WTC11 (cell line): Measurements from ENCODE around the gene SPATA9. TPM values are rescaled to one million over a fixed set of nuclear protein-coding genes. Genes with fewer than 3 reads are reported as not detected.

Source experiments
- ATAC-seq: fragments of 200-7000 bp; cut with Tn5 transposase; 2 replicates; pipeline ENCODE4 v1.10.0; 2021; ENCODE audit warnings: mild to moderate bottlenecking, moderate library complexity
- CTCF ChIA-PET: fragments of 300-600 bp; sonication (Branson Sonifier 250); formaldehyde crosslinking; loops from one replicate; lab custom pipeline; 2021; ENCODE audit warnings: antibody characterized with exemption; lab: Charles Lee
- POLR2A ChIA-PET: fragments of 350-600 bp; sonication (Branson Sonifier 250); formaldehyde crosslinking; loops from one replicate; lab custom pipeline; 2021; ENCODE audit warnings: antibody characterized with exemption; lab: Charles Lee
- DNase-seq: peaks from one replicate; pipeline ENCODE4 v3.0.0; 2021; ENCODE audit warnings: low spot score
- H3K27ac Mint-ChIP-seq: 2 replicates; pipeline ENCODE4 v1.8.0; 2021; ENCODE audit warnings: mixed read lengths
- H3K27me3 Mint-ChIP-seq: 2 replicates; pipeline ENCODE4 v1.8.0; 2021; ENCODE audit warnings: low read depth, mild to moderate bottlenecking, moderate library complexity, mixed read lengths
- H3K36me3 Mint-ChIP-seq: 2 replicates; pipeline ENCODE4 v1.8.0; 2021; ENCODE audit warnings: mixed read lengths
- H3K4me1 Mint-ChIP-seq: 2 replicates; pipeline ENCODE4 v1.8.0; 2022; ENCODE audit warnings: mixed read lengths
- H3K4me3 Mint-ChIP-seq: 2 replicates; pipeline ENCODE4 v1.8.0; 2021; ENCODE audit warnings: mild to moderate bottlenecking, moderate library complexity, mixed read lengths
- H3K9me3 Mint-ChIP-seq: 2 replicates; pipeline ENCODE4 v1.8.0; 2021; ENCODE audit warnings: mixed read lengths
- ATF2 ChIP-seq: sonication (generic); formaldehyde crosslinking; IDR thresholded peaks from 2 replicates; pipeline ENCODE4 v1.8.1; 2022; ENCODE audit warnings: low read depth, missing genetic modification reagents, borderline replicate concordance
- CREB1 ChIP-seq: sonication (generic); formaldehyde crosslinking; IDR thresholded peaks from 2 replicates; pipeline ENCODE4 v1.8.0; 2023; ENCODE audit warnings: mild to moderate bottlenecking, missing genetic modification reagents
- E2F1 ChIP-seq: sonication (generic); formaldehyde crosslinking; IDR thresholded peaks from 2 replicates; pipeline ENCODE4 v1.8.0; 2022; ENCODE audit warnings: mild to moderate bottlenecking, missing genetic modification reagents
- ETV6 ChIP-seq: sonication (generic); formaldehyde crosslinking; IDR thresholded peaks from 2 replicates; pipeline ENCODE4 v1.8.1; 2022; ENCODE audit warnings: mild to moderate bottlenecking, missing genetic modification reagents
- FOXJ3 ChIP-seq: sonication (generic); formaldehyde crosslinking; IDR thresholded peaks from 2 replicates; pipeline ENCODE4 v1.9.0; 2021; ENCODE audit warnings: missing genetic modification reagents, mild to moderate bottlenecking, borderline replicate concordance
- FOXK1 ChIP-seq: sonication (generic); formaldehyde crosslinking; IDR thresholded peaks from 2 replicates; pipeline ENCODE4 v1.8.0; 2022; ENCODE audit warnings: mild to moderate bottlenecking, moderate library complexity, missing genetic modification reagents
- GRHL2 ChIP-seq: fragments of 250-450 bp; sonication (Bioruptor Pico); IDR thresholded peaks from 2 replicates; pipeline ENCODE4 v1.8.0; 2022; ENCODE audit warnings: mild to moderate bottlenecking, moderate library complexity; ENCODE audit not compliant: insufficient replicate concordance, severe bottlenecking
- MLX ChIP-seq: sonication (generic); formaldehyde crosslinking; IDR thresholded peaks from 2 replicates; pipeline ENCODE4 v1.8.1; 2023; ENCODE audit warnings: mild to moderate bottlenecking, missing genetic modification reagents, moderate library complexity
- PRRX2 ChIP-seq: fragments of 250-450 bp; sonication (Bioruptor Pico); IDR thresholded peaks from 2 replicates; pipeline ENCODE4 v1.8.0; 2021; ENCODE audit warnings: mild to moderate bottlenecking
- SMAD4 ChIP-seq: sonication (generic); formaldehyde crosslinking; IDR thresholded peaks from 2 replicates; pipeline ENCODE4 v1.8.0; 2022; ENCODE audit warnings: mild to moderate bottlenecking, missing genetic modification reagents
- TP53 ChIP-seq: sonication (generic); formaldehyde crosslinking; IDR thresholded peaks from 2 replicates; pipeline ENCODE4 v1.8.1; 2023; ENCODE audit warnings: mild to moderate bottlenecking, missing genetic modification reagents
- ZBTB43 ChIP-seq: sonication (generic); formaldehyde crosslinking; IDR thresholded peaks from 2 replicates; pipeline ENCODE4 v1.8.1; 2023; ENCODE audit warnings: mild to moderate bottlenecking, missing genetic modification reagents
- ZMAT4 ChIP-seq: fragments of 250-450 bp; sonication (Bioruptor Pico); IDR thresholded peaks from 2 replicates; pipeline ENCODE4 v1.9.0; 2021; ENCODE audit warnings: mild to moderate bottlenecking
- ZNF263 ChIP-seq: sonication (generic); formaldehyde crosslinking; IDR thresholded peaks from 2 replicates; pipeline ENCODE4 v1.8.1; 2022; ENCODE audit warnings: low read depth, mild to moderate bottlenecking, moderate library complexity, missing genetic modification reagents
- ZNF281 ChIP-seq: sonication (generic); formaldehyde crosslinking; IDR thresholded peaks from 2 replicates; pipeline ENCODE4 v1.8.0; 2023; ENCODE audit warnings: mild to moderate bottlenecking, missing genetic modification reagents
- ZNF396 ChIP-seq: fragments of 250-450 bp; sonication (Bioruptor Pico); IDR thresholded peaks from 2 replicates; pipeline ENCODE4 v1.8.0; 2021; ENCODE audit warnings: mild to moderate bottlenecking, moderate library complexity, borderline replicate concordance
- ZNF425 ChIP-seq: fragments of 250-450 bp; sonication (Bioruptor Pico); conservative IDR thresholded peaks from 2 replicates; pipeline ENCODE4 v1.9.0; 2021; ENCODE audit warnings: mild to moderate bottlenecking
- ZNF532 ChIP-seq: fragments of 250-450 bp; sonication (Bioruptor Pico); IDR thresholded peaks from 2 replicates; pipeline ENCODE4 v1.9.0; 2021; ENCODE audit warnings: mild to moderate bottlenecking, borderline replicate concordance
- ZSCAN18 ChIP-seq: fragments of 250-450 bp; sonication (Bioruptor Pico); IDR thresholded peaks from 2 replicates; pipeline ENCODE4 v2.1.2; 2022; ENCODE audit warnings: mild to moderate bottlenecking, moderate library complexity
- total RNA-seq: library from RNA; stranded (reverse); gene quantifications from 3 replicates; pipeline ENCODE4 v1.2.3, GENCODE V29; 2021

Gene SPATA9
- total RNA-seq, 1 experiment from 2014 or later: not detected

- TF ChIP-seq ZBTB43 (CRISPR knock-in tag) (no peak), ETV6 (CRISPR knock-in tag) (no peak), SMAD4 (CRISPR knock-in tag) (no peak)
Measured at GRCh38 chr5:95630394-95630917, 52.3 kb downstream of the SPATA9 start (continued).

GRCh38 chr5:95628933-95629332 lies 53.9 kb downstream of the SPATA9 start:
- CTCF ChIA-PET: no interaction called here
- Mint-ChIP-seq H3K9me3 (peaks cover 57% of the 10 kb centered on the region), H3K36me3 (peaks cover 30% of the 10 kb centered on the region), H3K4me3 (no peak overlapping the region), H3K27ac (no peak overlapping the region), H3K27me3 (peaks cover 2% of the 10 kb centered on the region), H3K4me1 (peaks cover 7% of the 10 kb centered on the region; the same call in 1 of the 2 replicates)
- peak; percentile 19 for DNase-seq
- POLR2A ChIA-PET: no interaction called here
- peak; percentile 78 for ATAC-seq
- no peak for TF ChIP-seq FOXK1 (CRISPR knock-in tag)
- TF ChIP-seq ZMAT4 (CRISPR knock-in tag): no peak
- TF ChIP-seq TP53 (CRISPR knock-in tag): no peak
- no peak for TF ChIP-seq ZNF532 (CRISPR knock-in tag)
- TF ChIP-seq ZNF396 (CRISPR knock-in tag): no peak
- no peak for TF ChIP-seq ATF2 (CRISPR knock-in tag)
- TF ChIP-seq ZNF425 (CRISPR knock-in tag): no peak
- TF ChIP-seq ZNF281 (CRISPR knock-in tag): no peak
- no peak for TF ChIP-seq MLX
- no peak for TF ChIP-seq CREB1 (CRISPR knock-in tag)
- no peak for TF ChIP-seq ZNF263 (CRISPR knock-in tag)
- no peak for TF ChIP-seq E2F1
- no peak for TF ChIP-seq PRRX2 (CRISPR knock-in tag)
- TF ChIP-seq GRHL2 (CRISPR knock-in tag): no peak
- no peak for TF ChIP-seq FOXJ3 (CRISPR knock-in tag)
- TF ChIP-seq ZSCAN18: no peak
